Measurements from ENCODE around the gene GPR87. TPM values are rescaled to one million over a fixed set of nuclear protein-coding genes. Genes with fewer than 3 reads are reported as not detected.
A peak's percentile ranks its signal among the peaks of the same experiment; 100 is the strongest.

Gene GPR87
- total RNA-seq, 1 donor from 2014 or later = 16.7 TPM

GRCh38 chr3:151282921-151283320 is 33.7 kb downstream of the GPR87 start:
- DNase-seq (ENCODE audit: low read depth) = no peak
- Histone ChIP-seq H3K36me3 (ENCODE audit: control insufficient read depth, insufficient read depth, low read length) (no peaks in the 10 kb centered on the region), H3K27me3 (ENCODE audit: control insufficient read depth, insufficient read depth, low read length) (no peaks in the 10 kb centered on the region), H3K4me3 (ENCODE audit: low read depth, low read length) (no peak overlapping the region)
- TF ChIP-seq CTCF (IDR thresholded peaks at IDR 0.05; ENCODE audit: insufficient read depth, low read length, poor library complexity, severe bottlenecking) = peak; percentile 57

- H3K36me3 ChIP-seq (ENCODE audit: control insufficient read depth, insufficient read depth, low read length) = no peaks in the 10 kb centered on the region
- no peaks in the 10 kb centered on the region for H3K27me3 ChIP-seq (ENCODE audit: control insufficient read depth, insufficient read depth, low read length)
- no peak overlapping the region for H3K4me3 ChIP-seq (ENCODE audit: low read depth, low read length)
- TF ChIP-seq CTCF (IDR thresholded peaks at IDR 0.05; ENCODE audit: insufficient read depth, low read length, poor library complexity, severe bottlenecking) = no peak
- no peak for DNase-seq (ENCODE audit: low read depth)
Observed at GRCh38 chr3:151281671-151282324, 34.8 kb downstream of the GPR87 start.

- no peak for TF ChIP-seq CTCF (IDR thresholded peaks at IDR 0.05; ENCODE audit: insufficient read depth, low read length, poor library complexity, severe bottlenecking)
- no peak within 1 kb of the TSS for H3K4me3 ChIP-seq (ENCODE audit: low read depth, low read length)
- H3K27me3 ChIP-seq (ENCODE audit: control insufficient read depth, insufficient read depth, low read length) = no peaks in the 10 kb centered on the region
- H3K36me3 ChIP-seq (ENCODE audit: control insufficient read depth, insufficient read depth, low read length) = no peaks in the 10 kb centered on the region
- DNase-seq (ENCODE audit: low read depth) = no peak
Observed at GRCh38 chr3:151278230-151278629, 38.4 kb downstream of the GPR87 start, which contains the start of gene P2RY14. TSS of gene P2RY14 (minus strand) at chr3:151278542. CDS start at chr3:151214316, 64,226 bp downstream.

- no peaks in the 10 kb centered on the region for H3K27me3 ChIP-seq (ENCODE audit: control insufficient read depth, insufficient read depth, low read length)
- DNase-seq (ENCODE audit: low read depth) = no peak
- no peak for TF ChIP-seq CTCF (IDR thresholded peaks at IDR 0.05; ENCODE audit: insufficient read depth, low read length, poor library complexity, severe bottlenecking)
- no peaks in the 10 kb centered on the region for H3K36me3 ChIP-seq (ENCODE audit: control insufficient read depth, insufficient read depth, low read length)
- no peak overlapping the region for H3K4me3 ChIP-seq (ENCODE audit: low read depth, low read length)
Observed at GRCh38 chr3:151276687-151277042, 40.0 kb downstream of the GPR87 start.

- DNase-seq (ENCODE audit: low read depth) = no peak
- H3K4me3 ChIP-seq (ENCODE audit: low read depth, low read length) = no peak overlapping the region
- no peaks in the 10 kb centered on the region for H3K27me3 ChIP-seq (ENCODE audit: control insufficient read depth, insufficient read depth, low read length)
- no peaks in the 10 kb centered on the region for H3K36me3 ChIP-seq (ENCODE audit: control insufficient read depth, insufficient read depth, low read length)
- TF ChIP-seq CTCF (IDR thresholded peaks at IDR 0.05; ENCODE audit: insufficient read depth, low read length, poor library complexity, severe bottlenecking) = no peak
Observed at GRCh38 chr3:151276038-151276686, 40.5 kb downstream of the GPR87 start.

All from kidney epithelial cell (primary cell).